GM12878 (cell line): ENCODE data around the gene MRGPRF.

ENCODE experiments used
- JUND ChIP-seq: IDR thresholded peaks from 2 replicates; pipeline ENCODE4 v1.6.1; 2012; ENCODE audit warnings: low read depth, mild to moderate bottlenecking, low read length, improper control_type of control experiment, moderate library complexity
- NFYB ChIP-seq: IDR thresholded peaks from 2 replicates; pipeline ENCODE4 v1.6.1; 2011; ENCODE audit warnings: low read depth, mild to moderate bottlenecking, low read length, improper control_type of control experiment, moderate library complexity; ENCODE audit not compliant: insufficient read depth
- SUZ12 ChIP-seq: fragments of 200-600 bp; sonication (generic); IDR thresholded peaks from one replicate; pipeline ENCODE4 v1.6.1; 2018; ENCODE audit warnings: antibody characterized with exemption, mild to moderate bottlenecking; ENCODE audit not compliant: unreplicated experiment

DNA sequence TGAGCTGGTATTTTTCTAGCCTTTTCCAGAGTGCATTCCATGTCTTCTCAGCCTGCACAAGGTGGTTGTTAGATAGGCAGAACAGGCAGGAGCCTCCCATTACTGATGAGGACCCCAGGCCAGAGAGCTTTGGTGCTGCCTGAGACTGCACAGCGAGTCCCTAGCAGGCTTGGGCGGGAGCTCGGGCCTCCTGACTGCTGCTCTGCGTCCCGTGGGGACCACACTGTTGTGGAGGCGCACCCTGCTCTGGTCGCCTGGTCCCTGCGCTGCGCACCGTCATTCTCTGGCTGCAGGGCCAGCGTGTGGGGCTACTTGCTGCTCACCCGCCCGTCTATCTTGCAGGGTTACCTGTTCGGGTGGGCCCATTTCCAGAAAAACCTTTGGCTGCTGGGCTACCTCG, 44.2 kb upstream of the MRGPRF start:
- TF ChIP-seq SUZ12 (no peak), JUND (no peak), NFYB (no peak)
